HG02571 (cell line): Measurements from ENCODE around the gene AMDHD1.
"Not testable (repeated sequence)": the region's sequence is repeated elsewhere in the genome, so short reads cannot be mapped to it uniquely, and the experiment has no call there.

ENCODE experiments used
- ATAC-seq: cut with Tn5 transposase; IDR thresholded peaks from one replicate; pipeline ENCODE4 v1.9.1; 2021; ENCODE audit warnings: mild to moderate bottlenecking, moderate library complexity; ENCODE audit not compliant: unreplicated experiment

Gene AMDHD1

GRCh38 chr12:95963096-95963495 lies 20.0 kb downstream of the AMDHD1 start:
- no peak for ATAC-seq

DNA sequence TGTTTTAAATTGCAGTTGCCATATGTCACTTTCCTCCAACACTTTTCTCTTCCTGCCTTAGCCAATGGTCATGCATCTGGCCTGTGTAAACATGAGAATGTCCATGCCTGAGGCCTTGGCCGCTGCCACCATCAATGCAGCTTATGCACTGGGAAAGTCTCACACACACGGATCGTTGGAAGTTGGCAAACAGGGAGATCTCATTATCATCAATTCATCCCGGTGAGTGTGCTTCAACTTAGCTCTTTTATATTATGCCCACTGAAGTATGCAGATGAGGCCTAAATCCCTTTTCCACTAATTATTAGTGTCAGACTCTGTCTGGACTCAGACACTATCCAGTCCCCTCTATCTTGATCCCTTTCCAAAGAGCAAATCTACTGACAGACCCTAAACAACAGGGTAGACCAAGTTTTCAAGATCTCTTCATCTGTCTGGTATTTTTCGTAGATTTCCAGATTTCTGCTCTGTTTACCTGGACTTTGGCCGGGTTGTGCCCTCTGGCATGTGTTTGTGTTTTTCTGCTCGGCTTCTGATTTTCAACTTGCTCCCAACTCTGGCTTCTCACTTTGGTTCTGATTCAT lies 23.2 kb downstream of the AMDHD1 start:
- ATAC-seq: no peak

- ATAC-seq: no peak
These were observed 24.2 kb downstream of the AMDHD1 start for GRCh38 chr12:95967301-95967700.

- ATAC-seq: not testable (repeated sequence)
These were observed 26.0 kb downstream of the AMDHD1 start for GRCh38 chr12:95969116-95969515.

DNA sequence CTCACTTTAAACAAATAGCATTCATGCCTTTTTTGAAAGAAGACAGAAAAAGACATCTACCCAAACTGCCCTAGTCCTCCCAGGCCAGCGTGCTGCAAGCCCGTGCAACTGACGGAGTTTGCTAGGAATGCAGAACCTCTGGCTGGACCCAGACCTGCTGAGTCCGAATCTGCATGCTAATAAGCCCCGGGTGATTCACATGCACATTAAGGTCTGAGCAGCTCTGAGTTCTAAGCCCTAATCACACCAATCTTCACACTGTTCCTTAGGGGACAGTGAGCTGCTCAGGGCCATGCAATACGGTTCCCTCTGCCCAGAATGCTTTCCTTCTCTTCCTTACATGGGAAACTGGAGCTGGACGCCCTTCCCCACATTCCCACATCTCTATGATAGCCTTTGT lies 27.8 kb downstream of the AMDHD1 start:
- ATAC-seq: no peak

GRCh38 chr12:95972832-95973456 lies 29.8 kb downstream of the AMDHD1 start:
- ATAC-seq: no peak

DNA sequence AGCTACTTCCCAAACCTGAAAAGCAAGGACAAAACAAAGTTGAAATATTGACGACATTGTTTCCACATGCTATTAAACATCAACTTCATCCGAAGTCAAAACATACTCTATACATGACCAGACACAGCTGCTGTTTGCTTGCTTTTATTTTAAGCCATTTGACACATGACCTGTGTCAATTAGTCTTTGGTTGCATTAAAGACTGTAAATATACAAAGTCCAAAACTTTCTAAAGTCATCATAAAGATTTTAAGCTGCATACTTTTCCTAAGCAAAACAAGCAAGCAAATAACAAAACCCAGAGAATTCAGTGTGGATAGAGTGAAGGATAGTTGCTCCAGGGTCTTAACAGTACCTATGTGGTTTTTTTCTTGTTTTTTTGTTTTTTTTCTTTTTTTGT lies 31.2 kb downstream of the AMDHD1 start:
- no peak for ATAC-seq

GRCh38 chr12:95975491-95975890 lies 32.4 kb downstream of the AMDHD1 start:
- ATAC-seq: no peak

DNA sequence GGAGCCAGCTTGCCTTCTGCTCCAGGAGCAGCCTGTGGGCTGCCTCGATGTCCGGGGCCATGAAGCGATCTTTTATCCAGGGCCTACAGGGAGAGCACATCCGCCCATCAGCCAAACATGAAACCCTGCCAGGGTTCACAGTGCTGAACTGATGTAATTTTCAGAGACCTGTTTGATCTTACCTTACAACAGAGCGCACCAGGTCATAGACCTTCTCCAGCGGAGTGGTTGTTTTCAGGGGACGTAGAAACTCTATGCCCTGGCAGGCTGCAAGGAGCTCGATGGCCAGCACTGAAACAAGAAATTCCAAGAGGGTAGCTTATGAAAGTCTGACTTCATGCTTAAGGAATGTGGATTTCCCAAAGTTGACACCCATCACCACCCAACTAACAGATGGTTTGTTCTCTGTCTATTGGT lies 33.3 kb downstream of the AMDHD1 start:
- ATAC-seq: no peak

GRCh38 chr12:95977764-95978305 lies 34.7 kb downstream of the AMDHD1 start:
- no peak for ATAC-seq

- no peak for ATAC-seq
These were observed 35.2 kb downstream of the AMDHD1 start for GRCh38 chr12:95978351-95978750.

DNA sequence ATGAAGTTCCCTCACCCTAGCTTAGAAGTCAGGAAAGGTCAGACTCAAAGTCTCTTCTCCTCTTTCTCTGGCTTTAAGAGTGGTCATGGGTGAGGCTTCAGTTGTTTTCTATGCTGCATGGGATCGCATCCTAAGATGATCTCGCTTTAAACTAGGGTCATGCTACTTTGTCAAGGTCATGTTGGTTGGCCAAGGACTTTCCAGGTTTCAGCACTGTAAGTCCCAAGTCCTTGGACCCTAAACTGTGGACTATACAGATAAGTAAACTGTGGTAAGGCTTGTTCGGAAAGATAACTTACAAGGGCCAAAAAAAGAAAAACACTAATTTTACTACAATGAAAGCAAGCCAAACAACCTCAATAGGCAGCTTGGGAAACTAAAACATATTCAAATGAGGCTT lies 35.6 kb downstream of the AMDHD1 start:
- ATAC-seq: no peak

DNA sequence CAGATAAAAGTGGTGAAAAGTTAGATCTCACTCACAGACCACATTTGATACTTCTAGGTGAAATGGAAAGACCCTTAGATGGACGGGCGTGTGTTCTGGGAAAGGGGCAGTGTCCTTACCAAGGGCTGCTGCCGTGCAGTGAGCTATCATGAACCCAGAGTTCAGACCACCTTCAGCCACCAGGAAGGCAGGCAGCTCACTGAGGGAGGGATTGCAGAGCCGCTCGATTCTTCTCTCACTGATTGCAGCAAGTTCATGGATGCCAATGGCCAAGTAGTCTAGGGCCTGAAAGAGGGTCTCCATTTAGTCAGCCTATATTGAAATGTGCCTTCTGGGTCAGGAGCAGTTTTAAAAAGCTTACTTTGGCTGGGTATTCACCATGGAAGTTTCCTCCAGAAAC lies 37.3 kb downstream of the AMDHD1 start:
- no peak for ATAC-seq

GRCh38 chr12:95982602-95983001 lies 39.5 kb downstream of the AMDHD1 start:
- ATAC-seq: no peak

GRCh38 chr12:95984682-95985081 lies 41.6 kb downstream of the AMDHD1 start:
- no peak for ATAC-seq

DNA sequence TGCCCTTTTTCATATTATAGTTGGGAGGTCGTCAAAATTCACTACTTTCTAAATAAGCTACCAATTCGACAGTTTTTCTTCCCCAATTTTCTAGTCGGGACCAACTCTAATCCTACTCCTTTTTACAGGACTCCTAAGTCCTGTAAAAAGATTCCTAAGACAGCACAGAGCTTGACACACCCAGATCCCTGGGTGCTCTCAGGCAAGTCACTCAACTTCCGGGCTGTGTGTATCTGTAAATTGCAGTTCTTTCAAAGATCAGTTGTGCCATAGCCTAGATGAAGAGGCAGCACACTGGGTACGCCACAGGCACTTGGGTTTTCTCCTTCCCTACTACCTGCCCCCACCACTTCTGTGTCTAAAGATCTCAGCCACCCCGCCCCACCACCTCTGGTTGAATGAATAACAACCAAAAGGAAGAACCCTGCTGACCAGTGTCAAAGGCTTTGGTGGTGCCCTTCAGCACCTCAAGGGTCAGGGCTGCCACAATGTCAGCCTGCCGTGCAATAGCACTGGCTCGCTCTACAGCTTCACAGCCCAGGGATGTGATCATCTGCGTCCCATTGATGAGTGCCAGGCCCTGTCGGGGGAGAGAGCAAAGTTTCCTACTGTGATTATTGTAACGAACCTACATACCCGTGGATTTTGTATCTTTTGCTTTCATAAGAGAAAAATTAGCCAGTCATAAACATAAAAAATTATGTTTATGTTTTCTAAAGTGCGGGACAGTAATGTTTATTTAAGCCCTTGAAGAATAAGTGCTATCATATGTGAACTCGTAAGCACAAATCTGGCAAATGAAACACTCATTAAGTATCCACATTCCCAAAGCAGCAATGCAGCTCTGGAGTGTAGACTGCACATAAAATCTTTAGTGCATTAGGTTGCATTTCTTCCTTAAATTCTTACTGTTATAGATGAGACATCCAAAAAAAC lies 43.8 kb downstream of the AMDHD1 start:
- no peak for ATAC-seq

GRCh38 chr12:95988506-95989275 lies 45.6 kb downstream of the AMDHD1 start:
- no peak for ATAC-seq

GRCh38 chr12:95989504-95990123 lies 46.5 kb downstream of the AMDHD1 start:
- ATAC-seq: no peak

DNA sequence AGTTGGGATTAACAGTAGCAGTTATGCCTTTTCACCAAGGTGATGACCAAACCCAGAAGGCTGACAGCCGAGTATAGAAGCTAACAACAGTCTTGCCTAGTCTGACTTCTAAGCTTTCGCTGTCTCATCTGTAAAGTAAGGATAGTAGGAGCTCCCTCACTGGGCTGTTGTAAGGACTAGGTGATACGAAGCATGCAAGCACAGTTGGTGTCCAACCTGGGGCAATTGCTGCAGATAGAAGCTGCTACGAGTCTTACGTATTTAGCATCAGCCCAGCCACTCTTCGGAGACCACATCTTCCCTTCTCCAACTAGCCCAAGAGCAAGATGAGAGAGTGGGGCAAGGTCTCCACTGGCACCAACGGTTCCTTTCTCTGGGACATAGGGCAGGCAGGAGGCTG lies 47.0 kb downstream of the AMDHD1 start:
- no peak for ATAC-seq

DNA sequence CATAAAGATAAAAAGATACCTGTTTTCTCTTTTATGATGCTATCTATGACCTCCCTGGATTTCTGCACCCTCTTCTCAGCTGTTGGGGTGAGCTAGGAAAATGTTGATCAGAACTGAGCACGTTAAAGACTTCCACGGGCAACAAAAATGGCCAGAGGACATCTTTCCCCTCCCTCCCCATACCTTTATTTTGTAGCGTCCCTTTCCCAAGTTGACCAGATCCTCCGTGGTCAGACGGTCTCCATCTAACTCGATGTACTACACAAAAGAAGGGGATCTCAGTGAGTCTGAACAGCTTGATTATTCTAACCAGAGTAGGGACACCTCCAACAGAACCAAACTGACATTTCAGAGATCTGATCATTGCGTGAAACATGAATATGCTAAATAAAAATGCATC lies 50.8 kb downstream of the AMDHD1 start:
- ATAC-seq: no peak
